Stimulated activated CD4-positive, alpha-beta T cell treated with anti-CD3 and anti-CD28 coated beads, TNF-alpha, amount 100 ng/mL, for 48 hours (primary cell): ENCODE measurements around the gene ACKR3.

Source experiments
- DNase-seq, 3 donors: peaks; one replicate each; pipeline ENCODE4 v3.0.0-alpha.2; 2020; ENCODE audit warnings: low read depth in 3 of 3

ACKR3 gene

GRCh38 chr2:236568922-236569572 lies 578 bp upstream of the ACKR3 start:
- no peak for DNase-seq

- no peak for DNase-seq
Measured at GRCh38 chr2:236570081-236570868, 650 bp downstream of the ACKR3 start.

- no peak for DNase-seq
Measured at GRCh38 chr2:236571145-236571544, 1.5 kb downstream of the ACKR3 start.

GRCh38 chr2:236572482-236572881 lies 2.9 kb downstream of the ACKR3 start:
- no peak for DNase-seq

- DNase-seq, result no peak
Measured at GRCh38 chr2:236573066-236573929, 3.7 kb downstream of the ACKR3 start.

GRCh38 chr2:236574000-236574399 lies 4.4 kb downstream of the ACKR3 start:
- DNase-seq, result no peak

GRCh38 chr2:236574424-236575145 lies 5.0 kb downstream of the ACKR3 start:
- no peak for DNase-seq

GRCh38 chr2:236575510-236575909 lies 5.9 kb downstream of the ACKR3 start:
- DNase-seq, result no peak

GRCh38 chr2:236576087-236576486 lies 6.5 kb downstream of the ACKR3 start:
- DNase-seq, result no peak

GRCh38 chr2:236576953-236577352 lies 7.3 kb downstream of the ACKR3 start:
- DNase-seq, result no peak

GRCh38 chr2:236577481-236578410 lies 8.1 kb downstream of the ACKR3 start:
- DNase-seq, result no peak

GRCh38 chr2:236578411-236578846 lies 8.8 kb downstream of the ACKR3 start:
- no peak for DNase-seq

- no peak for DNase-seq
Measured at GRCh38 chr2:236579048-236579745, 9.6 kb downstream of the ACKR3 start.

GRCh38 chr2:236579746-236580315 lies 10.2 kb downstream of the ACKR3 start:
- DNase-seq, result no peak

- DNase-seq, result no peak
Measured at GRCh38 chr2:236580746-236581355, 11.2 kb downstream of the ACKR3 start.

- no peak for DNase-seq
Measured at GRCh38 chr2:236581546-236581945, 11.9 kb downstream of the ACKR3 start.

- DNase-seq, result no peak
Measured at GRCh38 chr2:236582968-236583367, 13.3 kb downstream of the ACKR3 start.

GRCh38 chr2:236583621-236584203 lies 14.1 kb downstream of the ACKR3 start:
- DNase-seq, result no peak
